ENCODE results near the gene PTPRD.

PTPRD gene

GRCh38 chr9:10612641-10613398 lies at the start of gene PTPRD:
Gene PTPRD (minus strand): TSS chr9:10613002.
- no peak for DNase-seq (ENCODE audit: low read depth in 2 of 2, low spot score in 1 of 2)

- no peak for DNase-seq (ENCODE audit: low read depth in 2 of 2, low spot score in 1 of 2)
These were observed 49.2 kb upstream of the PTPRD start for GRCh38 chr9:10661994-10662393.

- no peak for DNase-seq (ENCODE audit: low read depth in 2 of 2, low spot score in 1 of 2)
These were observed 48.6 kb upstream of the PTPRD start for GRCh38 chr9:10661376-10661775.

GRCh38 chr9:10651012-10651411 lies 38.2 kb upstream of the PTPRD start:
- no peak for DNase-seq (ENCODE audit: low read depth in 2 of 2, low spot score in 1 of 2)

GRCh38 chr9:10649076-10649475 lies 36.3 kb upstream of the PTPRD start:
- DNase-seq (ENCODE audit: low read depth in 2 of 2, low spot score in 1 of 2): no peak

- DNase-seq (ENCODE audit: low read depth in 2 of 2, low spot score in 1 of 2): no peak
These were observed 21.0 kb upstream of the PTPRD start for GRCh38 chr9:10633785-10634184.

GRCh38 chr9:10614196-10614800 lies 1.5 kb upstream of the PTPRD start:
- DNase-seq (ENCODE audit: low read depth in 2 of 2, low spot score in 1 of 2): no peak

GRCh38 chr9:10613419-10613818 lies 617 bp upstream of the PTPRD start:
- no peak for DNase-seq (ENCODE audit: low read depth in 2 of 2, low spot score in 1 of 2)

GRCh38 chr9:10605388-10605787 lies 7.4 kb downstream of the PTPRD start:
- DNase-seq (ENCODE audit: low read depth in 2 of 2, low spot score in 1 of 2): no peak

- DNase-seq (ENCODE audit: low read depth in 2 of 2, low spot score in 1 of 2): no peak
These were observed 7.9 kb downstream of the PTPRD start for GRCh38 chr9:10604927-10605326.

GRCh38 chr9:10597801-10598200 lies 15.0 kb downstream of the PTPRD start:
- no peak for DNase-seq (ENCODE audit: low read depth in 2 of 2, low spot score in 1 of 2)

GRCh38 chr9:10594482-10594881 lies 18.3 kb downstream of the PTPRD start:
- DNase-seq (ENCODE audit: low read depth in 2 of 2, low spot score in 1 of 2): no peak

GRCh38 chr9:10586407-10586806 lies 26.4 kb downstream of the PTPRD start:
- no peak for DNase-seq (ENCODE audit: low read depth in 2 of 2, low spot score in 1 of 2)

GRCh38 chr9:10571699-10572098 lies 41.1 kb downstream of the PTPRD start:
- DNase-seq (ENCODE audit: low read depth in 2 of 2, low spot score in 1 of 2): no peak

- DNase-seq (ENCODE audit: low read depth in 2 of 2, low spot score in 1 of 2): no peak
These were observed 46.0 kb downstream of the PTPRD start for GRCh38 chr9:10566848-10567247.

GRCh38 chr9:10562581-10563343 lies 50.0 kb downstream of the PTPRD start:
- no peak for DNase-seq (ENCODE audit: low read depth in 2 of 2, low spot score in 1 of 2)

- no peak for DNase-seq (ENCODE audit: low read depth in 2 of 2, low spot score in 1 of 2)
These were observed 64.5 kb downstream of the PTPRD start for GRCh38 chr9:10548348-10548747.

- no peak for DNase-seq (ENCODE audit: low read depth in 2 of 2, low spot score in 1 of 2)
These were observed 74.7 kb downstream of the PTPRD start for GRCh38 chr9:10538073-10538472.

GRCh38 chr9:10534850-10535249 lies 78.0 kb downstream of the PTPRD start:
- no peak for DNase-seq (ENCODE audit: low read depth in 2 of 2, low spot score in 1 of 2)

GRCh38 chr9:10525972-10526371 lies 86.8 kb downstream of the PTPRD start:
- DNase-seq (ENCODE audit: low read depth in 2 of 2, low spot score in 1 of 2): no peak

- DNase-seq (ENCODE audit: low read depth in 2 of 2, low spot score in 1 of 2): no peak
These were observed 89.6 kb downstream of the PTPRD start for GRCh38 chr9:10523164-10523563.

- no peak for DNase-seq (ENCODE audit: low read depth in 2 of 2, low spot score in 1 of 2)
These were observed 100.7 kb downstream of the PTPRD start for GRCh38 chr9:10512144-10512543.

All from stimulated activated CD8-positive, alpha-beta memory T cell treated with anti-CD3 and anti-CD28 coated beads, Interleukin-4, amount 100 ng/mL, for 1 hour (primary cell).